ENCODE measurements around the gene GARIN5B. TPM values are rescaled to one million over a fixed set of nuclear protein-coding genes. Genes with fewer than 3 reads are reported as not detected.

GARIN5B gene
- total and polyA plus RNA-seq, 2 of the 13 experiments (the other 11 are each of a cell fraction or from before 2014, with no cell fraction given): not detected

DNA sequence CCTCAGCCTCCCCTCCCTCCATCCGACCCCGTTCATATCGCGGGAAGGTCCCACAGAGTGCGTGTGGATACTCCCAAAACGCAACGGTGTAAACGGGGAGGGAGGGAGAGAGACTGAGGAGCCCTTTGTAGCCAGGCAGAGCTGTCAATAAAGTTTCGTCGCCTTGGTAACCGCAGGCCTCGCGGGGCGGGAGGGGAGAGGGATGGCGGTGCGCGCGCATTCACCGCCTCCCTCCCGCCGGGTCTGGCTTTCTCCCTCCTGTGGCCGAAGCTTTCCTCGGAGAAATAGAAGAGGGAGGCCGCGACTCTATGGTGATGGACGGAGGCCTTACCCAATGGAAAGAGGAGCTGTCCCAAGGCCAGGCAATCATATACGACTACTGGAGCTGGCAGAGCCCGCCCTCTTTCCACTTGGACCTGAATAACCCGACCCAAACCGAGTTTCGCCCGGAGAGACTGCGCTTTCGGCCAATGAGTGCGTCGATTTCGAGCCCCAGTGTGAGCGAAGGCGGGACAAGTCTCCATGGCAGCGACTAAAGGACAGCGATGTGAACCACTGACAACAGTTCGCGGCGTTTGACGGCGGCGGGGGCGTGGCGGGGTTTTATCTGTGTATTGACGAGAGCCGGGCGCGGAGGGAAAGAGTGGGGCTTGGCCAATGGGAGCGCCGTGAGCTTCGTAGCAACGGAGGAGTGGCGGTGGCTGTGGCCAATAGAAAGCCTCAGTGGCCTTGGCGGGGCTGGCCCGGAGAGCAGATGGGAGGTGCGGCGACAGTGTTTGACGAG lies 23.8 kb downstream of the GARIN5B start, which contains the start of gene KMT5C (continued):
- TF ChIP-seq, protein P1, sequence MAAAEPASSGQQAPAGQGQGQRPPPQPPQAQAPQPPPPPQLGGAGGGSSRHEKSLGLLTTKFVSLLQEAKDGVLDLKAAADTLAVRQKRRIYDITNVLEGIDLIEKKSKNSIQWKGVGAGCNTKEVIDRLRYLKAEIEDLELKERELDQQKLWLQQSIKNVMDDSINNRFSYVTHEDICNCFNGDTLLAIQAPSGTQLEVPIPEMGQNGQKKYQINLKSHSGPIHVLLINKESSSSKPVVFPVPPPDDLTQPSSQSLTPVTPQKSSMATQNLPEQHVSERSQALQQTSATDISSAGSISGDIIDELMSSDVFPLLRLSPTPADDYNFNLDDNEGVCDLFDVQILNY (CRISPR knock-in tag; conservative IDR thresholded peaks at IDR 0.05): peak; percentile 76
- no peak for TF ChIP-seq RCOR2 (CRISPR knock-in tag; IDR thresholded peaks at IDR 0.05)
- TF ChIP-seq FLYWCH1 (CRISPR knock-in tag; IDR thresholded peaks at IDR 0.05): no peak
- TF ChIP-seq, protein P2, sequence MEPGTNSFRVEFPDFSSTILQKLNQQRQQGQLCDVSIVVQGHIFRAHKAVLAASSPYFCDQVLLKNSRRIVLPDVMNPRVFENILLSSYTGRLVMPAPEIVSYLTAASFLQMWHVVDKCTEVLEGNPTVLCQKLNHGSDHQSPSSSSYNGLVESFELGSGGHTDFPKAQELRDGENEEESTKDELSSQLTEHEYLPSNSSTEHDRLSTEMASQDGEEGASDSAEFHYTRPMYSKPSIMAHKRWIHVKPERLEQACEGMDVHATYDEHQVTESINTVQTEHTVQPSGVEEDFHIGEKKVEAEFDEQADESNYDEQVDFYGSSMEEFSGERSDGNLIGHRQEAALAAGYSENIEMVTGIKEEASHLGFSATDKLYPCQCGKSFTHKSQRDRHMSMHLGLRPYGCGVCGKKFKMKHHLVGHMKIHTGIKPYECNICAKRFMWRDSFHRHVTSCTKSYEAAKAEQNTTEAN (CRISPR knock-in tag; conservative IDR thresholded peaks at IDR 0.05): 0 out of 2 replicates have a peak, but pooled peaks have one; percentile 43
- TF ChIP-seq HMG20B (CRISPR knock-in tag; conservative IDR thresholded peaks at IDR 0.05): no peak
- TF ChIP-seq, protein P3, sequence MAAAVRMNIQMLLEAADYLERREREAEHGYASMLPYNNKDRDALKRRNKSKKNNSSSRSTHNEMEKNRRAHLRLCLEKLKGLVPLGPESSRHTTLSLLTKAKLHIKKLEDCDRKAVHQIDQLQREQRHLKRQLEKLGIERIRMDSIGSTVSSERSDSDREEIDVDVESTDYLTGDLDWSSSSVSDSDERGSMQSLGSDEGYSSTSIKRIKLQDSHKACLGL (CRISPR knock-in tag; IDR thresholded peaks at IDR 0.05): no peak
- TF ChIP-seq YEATS2 (CRISPR knock-in tag; IDR thresholded peaks at IDR 0.05; ENCODE audit: borderline replicate concordance): 0 out of 2 replicates have a peak, but pooled peaks have one; percentile 41
- no peak for TF ChIP-seq NCOA2 (CRISPR knock-in tag; IDR thresholded peaks at IDR 0.05)
- no peak for TF ChIP-seq HES4 (CRISPR knock-in tag; IDR thresholded peaks at IDR 0.05; ENCODE audit: borderline replicate concordance)
- TF ChIP-seq, protein P4, sequence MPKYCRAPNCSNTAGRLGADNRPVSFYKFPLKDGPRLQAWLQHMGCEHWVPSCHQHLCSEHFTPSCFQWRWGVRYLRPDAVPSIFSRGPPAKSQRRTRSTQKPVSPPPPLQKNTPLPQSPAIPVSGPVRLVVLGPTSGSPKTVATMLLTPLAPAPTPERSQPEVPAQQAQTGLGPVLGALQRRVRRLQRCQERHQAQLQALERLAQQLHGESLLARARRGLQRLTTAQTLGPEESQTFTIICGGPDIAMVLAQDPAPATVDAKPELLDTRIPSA (CRISPR knock-in tag; IDR thresholded peaks at IDR 0.05; ENCODE audit: borderline replicate concordance): no peak
- TF ChIP-seq, protein P5, sequence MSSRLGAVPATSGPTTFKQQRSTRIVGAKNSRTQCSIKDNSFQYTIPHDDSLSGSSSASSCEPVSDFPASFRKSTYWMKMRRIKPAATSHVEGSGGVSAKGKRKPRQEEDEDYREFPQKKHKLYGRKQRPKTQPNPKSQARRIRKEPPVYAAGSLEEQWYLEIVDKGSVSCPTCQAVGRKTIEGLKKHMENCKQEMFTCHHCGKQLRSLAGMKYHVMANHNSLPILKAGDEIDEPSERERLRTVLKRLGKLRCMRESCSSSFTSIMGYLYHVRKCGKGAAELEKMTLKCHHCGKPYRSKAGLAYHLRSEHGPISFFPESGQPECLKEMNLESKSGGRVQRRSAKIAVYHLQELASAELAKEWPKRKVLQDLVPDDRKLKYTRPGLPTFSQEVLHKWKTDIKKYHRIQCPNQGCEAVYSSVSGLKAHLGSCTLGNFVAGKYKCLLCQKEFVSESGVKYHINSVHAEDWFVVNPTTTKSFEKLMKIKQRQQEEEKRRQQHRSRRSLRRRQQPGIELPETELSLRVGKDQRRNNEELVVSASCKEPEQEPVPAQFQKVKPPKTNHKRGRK (CRISPR knock-in tag; IDR thresholded peaks at IDR 0.05): no peak
- TF ChIP-seq BRCA1 (CRISPR knock-in tag; IDR thresholded peaks at IDR 0.05): no peak
- TF ChIP-seq ZNF253 (CRISPR knock-in tag; IDR thresholded peaks at IDR 0.05; ENCODE audit: borderline replicate concordance): no peak
- no peak for TF ChIP-seq SETDB1 (CRISPR knock-in tag; IDR thresholded peaks at IDR 0.05; ENCODE audit: borderline replicate concordance)
- TF ChIP-seq, protein P6, sequence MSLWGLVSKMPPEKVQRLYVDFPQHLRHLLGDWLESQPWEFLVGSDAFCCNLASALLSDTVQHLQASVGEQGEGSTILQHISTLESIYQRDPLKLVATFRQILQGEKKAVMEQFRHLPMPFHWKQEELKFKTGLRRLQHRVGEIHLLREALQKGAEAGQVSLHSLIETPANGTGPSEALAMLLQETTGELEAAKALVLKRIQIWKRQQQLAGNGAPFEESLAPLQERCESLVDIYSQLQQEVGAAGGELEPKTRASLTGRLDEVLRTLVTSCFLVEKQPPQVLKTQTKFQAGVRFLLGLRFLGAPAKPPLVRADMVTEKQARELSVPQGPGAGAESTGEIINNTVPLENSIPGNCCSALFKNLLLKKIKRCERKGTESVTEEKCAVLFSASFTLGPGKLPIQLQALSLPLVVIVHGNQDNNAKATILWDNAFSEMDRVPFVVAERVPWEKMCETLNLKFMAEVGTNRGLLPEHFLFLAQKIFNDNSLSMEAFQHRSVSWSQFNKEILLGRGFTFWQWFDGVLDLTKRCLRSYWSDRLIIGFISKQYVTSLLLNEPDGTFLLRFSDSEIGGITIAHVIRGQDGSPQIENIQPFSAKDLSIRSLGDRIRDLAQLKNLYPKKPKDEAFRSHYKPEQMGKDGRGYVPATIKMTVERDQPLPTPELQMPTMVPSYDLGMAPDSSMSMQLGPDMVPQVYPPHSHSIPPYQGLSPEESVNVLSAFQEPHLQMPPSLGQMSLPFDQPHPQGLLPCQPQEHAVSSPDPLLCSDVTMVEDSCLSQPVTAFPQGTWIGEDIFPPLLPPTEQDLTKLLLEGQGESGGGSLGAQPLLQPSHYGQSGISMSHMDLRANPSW (CRISPR knock-in tag; IDR thresholded peaks at IDR 0.05; ENCODE audit: borderline replicate concordance): no peak
- TF ChIP-seq, protein P7, sequence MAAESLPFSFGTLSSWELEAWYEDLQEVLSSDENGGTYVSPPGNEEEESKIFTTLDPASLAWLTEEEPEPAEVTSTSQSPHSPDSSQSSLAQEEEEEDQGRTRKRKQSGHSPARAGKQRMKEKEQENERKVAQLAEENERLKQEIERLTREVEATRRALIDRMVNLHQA (CRISPR knock-in tag; IDR thresholded peaks at IDR 0.05): no peak
- TF ChIP-seq, protein P8, sequence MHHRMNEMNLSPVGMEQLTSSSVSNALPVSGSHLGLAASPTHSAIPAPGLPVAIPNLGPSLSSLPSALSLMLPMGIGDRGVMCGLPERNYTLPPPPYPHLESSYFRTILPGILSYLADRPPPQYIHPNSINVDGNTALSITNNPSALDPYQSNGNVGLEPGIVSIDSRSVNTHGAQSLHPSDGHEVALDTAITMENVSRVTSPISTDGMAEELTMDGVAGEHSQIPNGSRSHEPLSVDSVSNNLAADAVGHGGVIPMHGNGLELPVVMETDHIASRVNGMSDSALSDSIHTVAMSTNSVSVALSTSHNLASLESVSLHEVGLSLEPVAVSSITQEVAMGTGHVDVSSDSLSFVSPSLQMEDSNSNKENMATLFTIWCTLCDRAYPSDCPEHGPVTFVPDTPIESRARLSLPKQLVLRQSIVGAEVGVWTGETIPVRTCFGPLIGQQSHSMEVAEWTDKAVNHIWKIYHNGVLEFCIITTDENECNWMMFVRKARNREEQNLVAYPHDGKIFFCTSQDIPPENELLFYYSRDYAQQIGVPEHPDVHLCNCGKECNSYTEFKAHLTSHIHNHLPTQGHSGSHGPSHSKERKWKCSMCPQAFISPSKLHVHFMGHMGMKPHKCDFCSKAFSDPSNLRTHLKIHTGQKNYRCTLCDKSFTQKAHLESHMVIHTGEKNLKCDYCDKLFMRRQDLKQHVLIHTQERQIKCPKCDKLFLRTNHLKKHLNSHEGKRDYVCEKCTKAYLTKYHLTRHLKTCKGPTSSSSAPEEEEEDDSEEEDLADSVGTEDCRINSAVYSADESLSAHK (CRISPR knock-in tag; IDR thresholded peaks at IDR 0.05; ENCODE audit: borderline replicate concordance): no peak
